Measurements from ENCODE around the gene NAA25. TPM values are rescaled to one million over a fixed set of nuclear protein-coding genes. Genes with fewer than 3 reads are reported as not detected.

Gene NAA25
- total and polyA plus RNA-seq, 2 of the 4 experiments (the other 2 are of a cell fraction), result 10.3 to 25.5 TPM

DNA sequence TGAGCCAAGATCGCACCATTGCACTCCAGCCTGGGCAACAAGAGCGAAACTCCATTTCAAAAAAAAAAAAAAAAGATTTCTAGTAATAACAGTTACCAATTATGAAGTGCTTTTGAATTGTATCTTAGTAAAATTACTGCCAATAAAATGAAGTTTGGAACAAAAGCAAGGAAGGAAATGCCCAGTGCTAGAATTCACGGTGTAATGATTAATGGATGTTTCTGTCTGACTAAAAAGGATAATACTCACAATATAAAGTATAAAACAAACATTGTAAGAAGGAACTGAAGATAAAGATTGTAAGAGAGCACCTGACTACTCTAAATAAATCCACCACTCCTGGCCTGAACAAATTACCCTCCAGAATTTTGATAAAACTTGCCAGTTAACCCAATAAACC lies 99.7 kb downstream of the NAA25 start:
- CTCF ChIA-PET, result no interaction called here

More for the DNA sequence above, 99.7 kb downstream of the NAA25 start:
- H4K20me1 ChIP-seq (ENCODE audit: insufficient read depth, low read length), result no peaks in the 10 kb centered on the region
- H3K9me1 ChIP-seq (ENCODE audit: insufficient read depth, low read length), result peaks cover 6% of the 10 kb centered on the region; the same call in 1 of the 2 replicates
- no peak overlapping the region for H3K9ac ChIP-seq (ENCODE audit: low read depth, low read length)
- in situ Hi-C loops (cut with MboI; ENCODE audit: low sequenced_read_pairs), result no loop called here
- H2BK20ac ChIP-seq (ENCODE audit: low read depth, low read length), result no peak overlapping the region
- no peak overlapping the region for H2BK15ac ChIP-seq (ENCODE audit: low read depth, low read length)
- no peak overlapping the region for H3K27ac ChIP-seq (ENCODE audit: insufficient read depth, low read length)
- intact Hi-C loops (cut with micrococcal nuclease), result no loop called here
- no peak for ATAC-seq (ENCODE audit: low read depth)
- no peak overlapping the region for H4K91ac ChIP-seq (ENCODE audit: insufficient read depth, low read depth, low read length)
- no peak overlapping the region for H3K4ac ChIP-seq (ENCODE audit: low read depth, low read length)
- POLR2A ChIA-PET (ENCODE audit: unreplicated experiment), result no interaction called here
- H3K36me3 ChIP-seq (ENCODE audit: control insufficient read depth, insufficient read depth, low read length), result no peaks in the 10 kb centered on the region
- H3K4me2 ChIP-seq (ENCODE audit: low read depth, low read length), result no peak overlapping the region
- no peak overlapping the region for H4K5ac ChIP-seq (ENCODE audit: low read depth, low read length)
- TF ChIP-seq, protein P1, sequence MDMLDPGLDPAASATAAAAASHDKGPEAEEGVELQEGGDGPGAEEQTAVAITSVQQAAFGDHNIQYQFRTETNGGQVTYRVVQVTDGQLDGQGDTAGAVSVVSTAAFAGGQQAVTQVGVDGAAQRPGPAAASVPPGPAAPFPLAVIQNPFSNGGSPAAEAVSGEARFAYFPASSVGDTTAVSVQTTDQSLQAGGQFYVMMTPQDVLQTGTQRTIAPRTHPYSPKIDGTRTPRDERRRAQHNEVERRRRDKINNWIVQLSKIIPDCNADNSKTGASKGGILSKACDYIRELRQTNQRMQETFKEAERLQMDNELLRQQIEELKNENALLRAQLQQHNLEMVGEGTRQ (IDR thresholded peaks at IDR 0.05; ENCODE audit: low read depth, low read length), result no peak
- TF ChIP-seq BHLHE40 (IDR thresholded peaks at IDR 0.05; ENCODE audit: low read depth, low read length) (no peak), MXI1 (IDR thresholded peaks at IDR 0.05; ENCODE audit: borderline replicate concordance, low read depth, low read length) (no peak), NFE2L2 (IDR thresholded peaks at IDR 0.05; ENCODE audit: low read depth, low read length) (no peak), FOS (IDR thresholded peaks at IDR 0.05; ENCODE audit: low read depth, low read length) (no peak), MAZ (IDR thresholded peaks at IDR 0.05; ENCODE audit: borderline replicate concordance, low read depth, low read length) (no peak), MAFK (IDR thresholded peaks at IDR 0.05; ENCODE audit: low read depth, low read length) (no peak), RFX5 (IDR thresholded peaks at IDR 0.05; ENCODE audit: low read depth, low read length) (no peak), POLR2A (IDR thresholded peaks at IDR 0.05; ENCODE audit: low read depth, low read length) (no peak), CHD1 (IDR thresholded peaks at IDR 0.05; ENCODE audit: low read depth, low read length) (no peak)
- TF ChIP-seq, protein P2, sequence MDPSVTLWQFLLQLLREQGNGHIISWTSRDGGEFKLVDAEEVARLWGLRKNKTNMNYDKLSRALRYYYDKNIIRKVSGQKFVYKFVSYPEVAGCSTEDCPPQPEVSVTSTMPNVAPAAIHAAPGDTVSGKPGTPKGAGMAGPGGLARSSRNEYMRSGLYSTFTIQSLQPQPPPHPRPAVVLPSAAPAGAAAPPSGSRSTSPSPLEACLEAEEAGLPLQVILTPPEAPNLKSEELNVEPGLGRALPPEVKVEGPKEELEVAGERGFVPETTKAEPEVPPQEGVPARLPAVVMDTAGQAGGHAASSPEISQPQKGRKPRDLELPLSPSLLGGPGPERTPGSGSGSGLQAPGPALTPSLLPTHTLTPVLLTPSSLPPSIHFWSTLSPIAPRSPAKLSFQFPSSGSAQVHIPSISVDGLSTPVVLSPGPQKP (IDR thresholded peaks at IDR 0.05; ENCODE audit: borderline replicate concordance, low read depth, low read length), result no peak
- TF ChIP-seq, protein P3, sequence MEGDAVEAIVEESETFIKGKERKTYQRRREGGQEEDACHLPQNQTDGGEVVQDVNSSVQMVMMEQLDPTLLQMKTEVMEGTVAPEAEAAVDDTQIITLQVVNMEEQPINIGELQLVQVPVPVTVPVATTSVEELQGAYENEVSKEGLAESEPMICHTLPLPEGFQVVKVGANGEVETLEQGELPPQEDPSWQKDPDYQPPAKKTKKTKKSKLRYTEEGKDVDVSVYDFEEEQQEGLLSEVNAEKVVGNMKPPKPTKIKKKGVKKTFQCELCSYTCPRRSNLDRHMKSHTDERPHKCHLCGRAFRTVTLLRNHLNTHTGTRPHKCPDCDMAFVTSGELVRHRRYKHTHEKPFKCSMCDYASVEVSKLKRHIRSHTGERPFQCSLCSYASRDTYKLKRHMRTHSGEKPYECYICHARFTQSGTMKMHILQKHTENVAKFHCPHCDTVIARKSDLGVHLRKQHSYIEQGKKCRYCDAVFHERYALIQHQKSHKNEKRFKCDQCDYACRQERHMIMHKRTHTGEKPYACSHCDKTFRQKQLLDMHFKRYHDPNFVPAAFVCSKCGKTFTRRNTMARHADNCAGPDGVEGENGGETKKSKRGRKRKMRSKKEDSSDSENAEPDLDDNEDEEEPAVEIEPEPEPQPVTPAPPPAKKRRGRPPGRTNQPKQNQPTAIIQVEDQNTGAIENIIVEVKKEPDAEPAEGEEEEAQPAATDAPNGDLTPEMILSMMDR (conservative IDR thresholded peaks at IDR 0.05; ENCODE audit: low read depth, low read length), result no peak
- H3K56ac ChIP-seq (ENCODE audit: extremely low read depth, insufficient read depth, low read length), result no peak overlapping the region
- no peak overlapping the region for H2BK5ac ChIP-seq (ENCODE audit: low read depth, low read length, poor library complexity, severe bottlenecking)
- dilution Hi-C loops (cut with HindIII; ENCODE audit: low sequenced_read_pairs, unreplicated experiment), result no loop called here
- no peak overlapping the region for H4K8ac ChIP-seq (ENCODE audit: low read depth in 2 of 2, low read length in 2 of 2)
- H3K9me3 ChIP-seq (ENCODE audit: control insufficient read depth, insufficient read depth, low read length), result no peaks in the 10 kb centered on the region
- no peak overlapping the region for H2AK9ac ChIP-seq (replicated peaks; ENCODE audit: low read depth, low read length, poor library complexity)
- H2AFZ ChIP-seq (replicated peaks; ENCODE audit: low read length, poor library complexity), result no peak overlapping the region
- H2BK120ac ChIP-seq (ENCODE audit: low read depth, low read length), result no peak overlapping the region
- WGBS, 2 experiments (ENCODE audit: extremely low coverage in 2 of 2, insufficient read length in 1 of 2), result no CpG with 5 or more reads among the region's 3 CpGs
- no peak overlapping the region for H3K23ac ChIP-seq (ENCODE audit: low read depth, low read length)
- BruUV-seq (replicated peaks), result no TSS peak
- H3K4me3 ChIP-seq (ENCODE audit: insufficient read depth, low read depth, low read length), result no peak overlapping the region
- H3K27me3 ChIP-seq (ENCODE audit: control insufficient read depth, insufficient read depth, low read length), result no peaks in the 10 kb centered on the region
- peaks cover 5% of the 10 kb centered on the region for H3K4me1 ChIP-seq (ENCODE audit: control insufficient read depth, insufficient read depth, low read length)
- no peak overlapping the region for H3K18ac ChIP-seq (ENCODE audit: low read depth, low read length)
- peaks cover 9 to 31% of the 10 kb centered on the region in 2 experiments for H3K79me1 ChIP-seq (ENCODE audit: low read depth in 1 of 2, low read length in 2 of 2)
- H2AK5ac ChIP-seq (ENCODE audit: low read depth, low read length), result no peak overlapping the region
- no peak for DNase-seq
- H3K14ac ChIP-seq (replicated peaks; ENCODE audit: low read depth, low read length), result no peak overlapping the region

Data from IMR-90 (cell line).